ENCODE measurements around the gene HPSE2. TPM values are rescaled to one million over a fixed set of nuclear protein-coding genes. Genes with fewer than 3 reads are reported as not detected.

The HPSE2 gene
- total and polyA plus RNA-seq, 2 of the 8 experiments (the other 6 are each of a cell fraction or from before 2014, with no cell fraction given), result 0.41 to 0.58 TPM

DNA sequence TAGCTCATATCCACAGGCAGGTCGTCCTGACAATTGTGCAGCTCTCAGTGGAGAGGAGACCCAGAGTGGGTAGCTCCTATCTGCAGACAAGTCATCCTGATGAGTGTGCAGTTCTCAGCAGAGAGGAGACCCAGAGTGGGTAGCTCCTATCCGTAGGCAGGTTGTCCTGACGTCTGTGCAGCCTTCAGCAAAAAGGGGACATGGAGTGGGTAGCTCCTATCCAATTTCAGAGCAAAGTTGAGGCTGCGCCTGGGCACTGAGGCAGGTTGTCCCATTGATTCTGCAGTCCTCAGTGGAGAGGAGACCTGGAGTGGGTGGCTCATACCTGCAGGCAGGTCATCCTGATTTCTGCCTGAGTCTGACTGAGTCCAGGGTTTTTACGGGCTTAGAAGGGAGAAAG, 111.8 kb downstream of the HPSE2 start:
- no peaks in the 10 kb centered on the region for H3K4me1 ChIP-seq (replicated peaks in 1 of 4; ENCODE audit: control insufficient read depth in 3 of 4, insufficient read depth in 4 of 4, low read length in 3 of 4)
- H3K79me1 ChIP-seq (ENCODE audit: low read depth, low read length), result no peaks in the 10 kb centered on the region
- 83% methylated on average over 5 of the region's 5 CpGs; no CpG with 5 or more reads in 1 of the 2 experiments for WGBS, 2 experiments (ENCODE audit: extremely low coverage in 1 of 2, insufficient coverage in 1 of 2, insufficient read length in 1 of 2, insufficient replicate concordance in 2 of 2, low coverage in 1 of 2, low lambda C conversion rate in 2 of 2, missing lambda C conversion rate in 1 of 2)
- TF ChIP-seq NANOG (IDR thresholded peaks at IDR 0.05; ENCODE audit: insufficient read depth, low read depth, low read length, poor library complexity, severe bottlenecking), result no peak
- TF ChIP-seq PHF8 (conservative IDR thresholded peaks at IDR 0.05; ENCODE audit: low read depth, low read length), result no peak
- TF ChIP-seq SIN3A (conservative IDR thresholded peaks at IDR 0.05 in 1 of 2, IDR thresholded peaks at IDR 0.05 in 1 of 2; ENCODE audit: low read depth in 1 of 2, low read length in 2 of 2), result no peak
- TF ChIP-seq RAD21 (IDR thresholded peaks at IDR 0.05 in 1 of 2, conservative IDR thresholded peaks at IDR 0.05 in 1 of 2; ENCODE audit: low read depth in 2 of 2, low read length in 2 of 2), result no peak
- TF ChIP-seq CTBP2 (IDR thresholded peaks at IDR 0.05; ENCODE audit: borderline replicate concordance, insufficient read depth, insufficient read length, low read length), result no peak
- TF ChIP-seq FOSL1 (IDR thresholded peaks at IDR 0.05; ENCODE audit: insufficient read depth, low read depth, low read length), result no peak
- TF ChIP-seq SP1 (IDR thresholded peaks at IDR 0.05; ENCODE audit: low read depth, low read length), result no peak
- H4K5ac ChIP-seq (ENCODE audit: insufficient read length, low read depth, low read length), result no peak overlapping the region
- H3K9ac ChIP-seq (replicated peaks in 1 of 4; ENCODE audit: extremely low read depth in 1 of 4, low read depth in 3 of 4, low read length in 3 of 4), result no peak overlapping the region
- H3K4me2 ChIP-seq (ENCODE audit: insufficient read depth in 1 of 2, low read depth in 2 of 2, low read length in 2 of 2), result no peak overlapping the region
- CTCF ChIA-PET (ENCODE audit: partially characterized antibody), result interaction anchor here (1.0 to 1.3 kb wide), 2 partner anchors 9 to 116 kb away, joined by 3 to 6 read pairs; no protein-coding TSS in a partner anchor
- peaks cover 14 to 21% of the 10 kb centered on the region in 2 experiments; a peak in 3 of 4 replicates for H3K9me3 ChIP-seq (ENCODE audit: insufficient read depth in 2 of 2, low read depth in 1 of 2, low read length in 1 of 2)
- H3K27ac ChIP-seq (ENCODE audit: low read depth, low read length), result no peak overlapping the region
- H2BK20ac ChIP-seq (ENCODE audit: low read length), result no peak overlapping the region
- no peak overlapping the region for H3K4me3 ChIP-seq (ENCODE audit: extremely low read depth in 1 of 4, insufficient read depth in 2 of 4, low read depth in 3 of 4, low read length in 4 of 4)
- H3K4ac ChIP-seq (replicated peaks; ENCODE audit: insufficient read length, low read depth, low read length), result no peak overlapping the region
- no peaks in the 10 kb centered on the region for H3K36me3 ChIP-seq (ENCODE audit: control insufficient read depth in 2 of 4, insufficient read depth in 4 of 4, low read length in 3 of 4)
- POLR2A ChIA-PET (ENCODE audit: partially characterized antibody), result interaction anchor here (0.6 kb wide), 1 partner anchor 782 kb away, joined by 3 read pairs; no protein-coding TSS in a partner anchor
- no peak overlapping the region for H2BK12ac ChIP-seq (ENCODE audit: low read depth, low read length)
- H2BK5ac ChIP-seq (ENCODE audit: low read depth, low read length), result no peak overlapping the region
- no peaks in the 10 kb centered on the region for H4K20me1 ChIP-seq (replicated peaks in 1 of 2; ENCODE audit: control insufficient read depth in 1 of 2, insufficient read depth in 2 of 2, low read length in 2 of 2)
- no peak overlapping the region for H2AK5ac ChIP-seq (ENCODE audit: low read depth, low read length)
- no peak overlapping the region for H2BK120ac ChIP-seq (replicated peaks; ENCODE audit: low read depth, low read length)
- H4K8ac ChIP-seq (ENCODE audit: extremely low read depth, insufficient read depth, low read length), result no peak overlapping the region
- H3K18ac ChIP-seq (ENCODE audit: extremely low read depth, low read length), result no peak overlapping the region
- no peak overlapping the region for H2AFZ ChIP-seq (ENCODE audit: low read length)
- H4K91ac ChIP-seq (replicated peaks; ENCODE audit: insufficient read length, low read length), result no peak overlapping the region
- H3K14ac ChIP-seq (ENCODE audit: insufficient read length), result no peak overlapping the region
- no peak for DNase-seq (ENCODE audit: low read depth in 1 of 2, low spot score in 2 of 2)
- H3K56ac ChIP-seq (replicated peaks; ENCODE audit: insufficient read length, low read depth, low read length), result no peak overlapping the region
- no peak overlapping the region for H2BK15ac ChIP-seq (ENCODE audit: low read length)
- H3K23me2 ChIP-seq (ENCODE audit: low read depth, low read length), result no peaks in the 10 kb centered on the region
- H3K23ac ChIP-seq (ENCODE audit: insufficient read length), result no peak overlapping the region
- FAIRE-seq, result no peak
- no peaks in the 10 kb centered on the region for H3K27me3 ChIP-seq (replicated peaks in 1 of 4; ENCODE audit: control insufficient read depth in 3 of 4, extremely low read depth in 1 of 4, insufficient read depth in 3 of 4, low read length in 3 of 4)
- H3K79me2 ChIP-seq (ENCODE audit: control insufficient read depth in 1 of 2, insufficient read depth in 2 of 2, low read length in 2 of 2), result no peaks in the 10 kb centered on the region

All from H1 (cell line).